ENCODE results near the gene PCOLCE2. TPM values are rescaled to one million over a fixed set of nuclear protein-coding genes. Genes with fewer than 3 reads are reported as not detected.

The PCOLCE2 gene
- total RNA-seq, 1 experiment from 2014 or later, result 2.8 TPM

GRCh38 chr3:142866841-142867631, 21.8 kb downstream of the PCOLCE2 start:
- peak; percentile 9 for DNase-seq (ENCODE audit: low read depth)

GRCh38 chr3:142863930-142864920, 24.7 kb downstream of the PCOLCE2 start:
- DNase-seq (ENCODE audit: low read depth), result peak; percentile 43

- DNase-seq (ENCODE audit: low read depth), result peak; percentile 93
These were observed 25.7 kb downstream of the PCOLCE2 start for GRCh38 chr3:142863010-142863817.

- no peak for DNase-seq (ENCODE audit: low read depth)
These were observed 27.0 kb downstream of the PCOLCE2 start for GRCh38 chr3:142861926-142862325.

- no peak for DNase-seq (ENCODE audit: low read depth)
These were observed 30.8 kb downstream of the PCOLCE2 start for GRCh38 chr3:142858043-142858442.

- peak; percentile 27 for DNase-seq (ENCODE audit: low read depth)
These were observed 31.8 kb downstream of the PCOLCE2 start for GRCh38 chr3:142857056-142857455.

GRCh38 chr3:142853270-142854168, 35.4 kb downstream of the PCOLCE2 start:
- DNase-seq (ENCODE audit: low read depth), result peak; percentile 19

GRCh38 chr3:142852009-142852408, 36.9 kb downstream of the PCOLCE2 start:
- DNase-seq (ENCODE audit: low read depth), result no peak

GRCh38 chr3:142850395-142851023, 38.4 kb downstream of the PCOLCE2 start:
- DNase-seq (ENCODE audit: low read depth), result peak; percentile 94

GRCh38 chr3:142849148-142849547, 39.7 kb downstream of the PCOLCE2 start:
- DNase-seq (ENCODE audit: low read depth), result no peak

GRCh38 chr3:142846779-142847577, 41.9 kb downstream of the PCOLCE2 start:
- DNase-seq (ENCODE audit: low read depth), result no peak

GRCh38 chr3:142844339-142844977, 44.4 kb downstream of the PCOLCE2 start:
- peak; percentile 64 for DNase-seq (ENCODE audit: low read depth)

GRCh38 chr3:142839831-142840230, 49.1 kb downstream of the PCOLCE2 start:
- DNase-seq (ENCODE audit: low read depth), result no peak

GRCh38 chr3:142837526-142837925, 51.4 kb downstream of the PCOLCE2 start:
- no peak for DNase-seq (ENCODE audit: low read depth)

- peak; percentile 70 for DNase-seq (ENCODE audit: low read depth)
These were observed 60.1 kb downstream of the PCOLCE2 start for GRCh38 chr3:142828703-142829305.

GRCh38 chr3:142819179-142819578, 69.7 kb downstream of the PCOLCE2 start:
- no peak for DNase-seq (ENCODE audit: low read depth)

- DNase-seq (ENCODE audit: low read depth), result no peak
These were observed 70.2 kb downstream of the PCOLCE2 start for GRCh38 chr3:142818651-142819050.

GRCh38 chr3:142817897-142818296, 71.0 kb downstream of the PCOLCE2 start:
- DNase-seq (ENCODE audit: low read depth), result no peak
